ENCODE measurements around the gene IL19.

DNA sequence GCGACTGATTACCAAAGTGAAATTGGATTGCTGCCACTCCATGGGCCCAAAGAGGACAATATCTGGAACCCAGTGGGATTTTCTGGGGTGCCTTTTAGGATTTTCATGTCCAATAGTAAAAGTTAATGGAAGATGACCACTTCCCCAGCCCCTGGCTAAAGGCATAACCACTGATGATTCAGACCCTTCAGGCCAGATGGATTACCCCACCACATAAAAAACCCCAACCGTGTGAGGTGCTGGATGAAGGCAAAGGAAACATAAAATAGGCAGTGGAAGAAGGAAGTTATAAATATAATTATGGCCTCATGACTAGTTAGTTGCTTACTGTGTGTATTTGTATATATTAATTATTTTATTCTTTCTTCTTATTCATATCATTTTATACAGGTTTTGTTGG lies 41.9 kb downstream of the IL19 start:
- TF ChIP-seq, protein P1, sequence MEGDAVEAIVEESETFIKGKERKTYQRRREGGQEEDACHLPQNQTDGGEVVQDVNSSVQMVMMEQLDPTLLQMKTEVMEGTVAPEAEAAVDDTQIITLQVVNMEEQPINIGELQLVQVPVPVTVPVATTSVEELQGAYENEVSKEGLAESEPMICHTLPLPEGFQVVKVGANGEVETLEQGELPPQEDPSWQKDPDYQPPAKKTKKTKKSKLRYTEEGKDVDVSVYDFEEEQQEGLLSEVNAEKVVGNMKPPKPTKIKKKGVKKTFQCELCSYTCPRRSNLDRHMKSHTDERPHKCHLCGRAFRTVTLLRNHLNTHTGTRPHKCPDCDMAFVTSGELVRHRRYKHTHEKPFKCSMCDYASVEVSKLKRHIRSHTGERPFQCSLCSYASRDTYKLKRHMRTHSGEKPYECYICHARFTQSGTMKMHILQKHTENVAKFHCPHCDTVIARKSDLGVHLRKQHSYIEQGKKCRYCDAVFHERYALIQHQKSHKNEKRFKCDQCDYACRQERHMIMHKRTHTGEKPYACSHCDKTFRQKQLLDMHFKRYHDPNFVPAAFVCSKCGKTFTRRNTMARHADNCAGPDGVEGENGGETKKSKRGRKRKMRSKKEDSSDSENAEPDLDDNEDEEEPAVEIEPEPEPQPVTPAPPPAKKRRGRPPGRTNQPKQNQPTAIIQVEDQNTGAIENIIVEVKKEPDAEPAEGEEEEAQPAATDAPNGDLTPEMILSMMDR (conservative IDR thresholded peaks at IDR 0.05; ENCODE audit: low read length): no peak
- no peak for TF ChIP-seq EZH2phosphoT487 (IDR thresholded peaks at IDR 0.05; ENCODE audit: borderline replicate concordance, low read depth, low read length)

Measured in OCI-LY7 (cell line).